ENCODE data around the gene C19orf12. TPM values are rescaled to one million over a fixed set of nuclear protein-coding genes. Genes with fewer than 3 reads are reported as not detected.
"Not testable (repeated sequence)": the region's sequence is repeated elsewhere in the genome, so short reads cannot be mapped to it uniquely, and the experiment has no call there.

Gene C19orf12
- total RNA-seq, 4 donors from 2014 or later, result 8.5 to 35.0 (median 31.5) TPM

DNA sequence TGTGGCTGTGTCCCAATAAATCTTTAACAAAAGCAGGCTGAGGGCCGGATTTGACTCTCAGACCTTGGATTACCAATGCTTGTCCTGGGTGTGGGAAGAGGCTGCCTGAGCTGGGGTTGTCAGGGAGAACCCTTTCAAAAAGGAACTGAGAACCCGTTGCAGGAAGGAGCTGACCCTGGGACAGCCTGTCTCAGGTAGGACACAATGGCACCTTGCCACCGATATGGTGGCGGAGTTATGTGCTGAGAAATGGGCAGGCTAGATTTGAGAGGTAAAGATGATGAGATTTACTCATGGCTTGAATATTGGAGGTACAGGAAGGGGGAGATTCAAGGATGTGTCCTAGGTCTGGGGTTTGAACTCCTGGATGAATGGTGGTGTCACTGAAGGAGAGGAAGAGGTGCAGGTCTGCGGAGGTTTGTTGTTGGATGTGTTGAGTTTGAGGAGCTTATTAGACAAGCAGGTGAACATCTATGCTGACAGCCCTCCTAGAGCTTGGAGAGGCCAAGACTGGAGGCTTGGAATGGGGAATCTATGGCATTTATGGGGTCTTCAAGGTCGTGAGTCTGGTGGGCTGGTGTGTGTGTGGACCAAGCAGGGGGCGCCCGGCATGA lies 42.6 kb downstream of the C19orf12 start:
- no peak for TF ChIP-seq POLR2A (IDR thresholded peaks at IDR 0.05)
- TF ChIP-seq, protein P1, sequence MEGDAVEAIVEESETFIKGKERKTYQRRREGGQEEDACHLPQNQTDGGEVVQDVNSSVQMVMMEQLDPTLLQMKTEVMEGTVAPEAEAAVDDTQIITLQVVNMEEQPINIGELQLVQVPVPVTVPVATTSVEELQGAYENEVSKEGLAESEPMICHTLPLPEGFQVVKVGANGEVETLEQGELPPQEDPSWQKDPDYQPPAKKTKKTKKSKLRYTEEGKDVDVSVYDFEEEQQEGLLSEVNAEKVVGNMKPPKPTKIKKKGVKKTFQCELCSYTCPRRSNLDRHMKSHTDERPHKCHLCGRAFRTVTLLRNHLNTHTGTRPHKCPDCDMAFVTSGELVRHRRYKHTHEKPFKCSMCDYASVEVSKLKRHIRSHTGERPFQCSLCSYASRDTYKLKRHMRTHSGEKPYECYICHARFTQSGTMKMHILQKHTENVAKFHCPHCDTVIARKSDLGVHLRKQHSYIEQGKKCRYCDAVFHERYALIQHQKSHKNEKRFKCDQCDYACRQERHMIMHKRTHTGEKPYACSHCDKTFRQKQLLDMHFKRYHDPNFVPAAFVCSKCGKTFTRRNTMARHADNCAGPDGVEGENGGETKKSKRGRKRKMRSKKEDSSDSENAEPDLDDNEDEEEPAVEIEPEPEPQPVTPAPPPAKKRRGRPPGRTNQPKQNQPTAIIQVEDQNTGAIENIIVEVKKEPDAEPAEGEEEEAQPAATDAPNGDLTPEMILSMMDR (IDR thresholded peaks at IDR 0.05), result no peak
- Histone ChIP-seq H3K36me3 (no peaks in the 10 kb centered on the region), H3K9me3 (no peaks in the 10 kb centered on the region), H3K27ac (no peak overlapping the region), H3K27me3 (no peaks in the 10 kb centered on the region), H3K4me3 (no peak overlapping the region), H3K4me1 (peaks cover 14 to 19% of the 10 kb centered on the region in 2 donors)
- no peak for DNase-seq
- intact Hi-C loops (cut with DNase I; ENCODE audit: low total_unique reads), result no loop called here

DNA sequence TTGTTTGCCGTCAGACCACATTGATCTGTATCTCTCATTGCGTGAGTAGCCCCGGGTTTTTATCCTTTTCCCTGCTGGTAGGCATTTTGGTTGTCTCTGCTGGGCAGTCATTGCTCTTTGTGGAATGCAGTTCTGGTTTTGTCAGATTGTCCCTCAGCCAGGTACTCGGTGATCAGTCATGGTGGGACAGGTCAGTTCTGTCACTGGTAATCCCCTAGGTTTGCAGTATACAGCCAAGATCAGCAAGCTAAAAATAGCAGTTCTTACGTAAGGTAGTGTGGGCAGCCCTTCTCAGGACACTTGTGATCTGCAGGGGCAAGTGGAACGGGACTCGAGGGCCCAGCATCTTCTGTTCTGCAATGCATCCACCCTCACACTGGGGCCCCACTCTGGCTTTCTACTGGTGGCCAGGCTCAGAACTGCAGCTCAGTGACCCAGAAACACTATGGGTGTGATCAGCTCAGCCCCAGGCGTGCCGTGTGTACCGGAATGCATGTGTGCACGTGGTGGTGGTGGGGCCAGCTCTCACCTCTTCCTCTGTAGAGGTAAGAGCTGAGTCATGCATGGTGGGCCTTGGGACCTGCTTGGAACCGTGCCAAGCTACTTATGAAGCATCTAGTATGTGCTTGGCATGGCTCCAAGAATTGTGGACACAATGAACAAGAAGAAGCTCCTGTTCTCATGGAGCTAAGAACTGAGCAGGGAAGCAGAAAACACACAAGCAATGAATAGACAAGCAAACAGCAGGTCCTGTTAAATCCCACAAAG lies 43.5 kb downstream of the C19orf12 start:
- TF ChIP-seq, protein P1 (IDR thresholded peaks at IDR 0.05), result no peak
- no peak for TF ChIP-seq POLR2A (IDR thresholded peaks at IDR 0.05)
- H3K36me3 ChIP-seq, result no peaks in the 10 kb centered on the region
- H3K27ac ChIP-seq, result no peak overlapping the region
- H3K27me3 ChIP-seq, result no peaks in the 10 kb centered on the region
- DNase-seq, result peak in 1 of 2 donors; percentile 57
- no peak overlapping the region for H3K4me3 ChIP-seq
- peaks cover 12 to 24% of the 10 kb centered on the region in 2 donors for H3K4me1 ChIP-seq
- intact Hi-C loops (cut with DNase I; ENCODE audit: low total_unique reads), result no loop called here
- no peaks in the 10 kb centered on the region for H3K9me3 ChIP-seq

DNA sequence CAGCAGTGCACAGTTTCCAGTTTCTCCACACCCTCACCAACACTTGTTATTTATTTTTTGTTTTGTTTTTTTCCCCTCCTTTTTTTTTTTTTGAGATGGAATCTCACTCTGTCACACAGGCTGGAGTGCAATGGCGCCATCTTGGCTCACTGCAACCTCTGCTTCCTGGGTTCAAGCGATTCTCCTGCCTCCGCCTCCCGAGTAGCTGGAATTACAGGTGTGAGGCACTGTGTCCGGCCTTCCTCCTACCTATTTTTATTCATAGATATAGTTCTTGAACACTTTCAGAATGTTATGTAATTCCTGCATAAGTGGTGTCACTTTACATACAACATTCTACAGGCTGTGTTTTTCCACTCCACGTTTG lies 44.1 kb downstream of the C19orf12 start:
- peaks cover 12 to 24% of the 10 kb centered on the region in 2 donors for H3K4me1 ChIP-seq
- intact Hi-C loops (cut with DNase I; ENCODE audit: low total_unique reads); H3K27me3 ChIP-seq; H3K36me3 ChIP-seq; H3K4me3 ChIP-seq; H3K9me3 ChIP-seq; DNase-seq; H3K27ac ChIP-seq: not testable (repeated sequence)

DNA sequence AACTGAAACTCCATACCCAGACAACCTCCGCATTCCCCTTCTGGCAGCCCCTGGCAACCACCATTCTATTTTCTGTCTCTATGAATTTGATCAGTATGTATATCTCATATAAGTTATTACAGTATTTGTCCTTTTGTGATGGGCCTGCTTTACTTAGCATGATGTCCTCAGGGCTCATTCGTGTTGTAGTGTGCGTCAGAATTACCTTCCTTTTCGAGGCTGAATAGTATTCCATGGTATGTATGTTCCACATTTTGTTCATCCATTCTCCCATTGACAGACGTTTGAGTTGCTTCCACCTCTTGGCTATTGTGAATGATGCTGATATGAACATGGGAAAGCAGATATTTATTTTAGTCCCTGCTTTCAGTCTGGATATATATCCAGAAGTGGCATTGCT lies 44.8 kb downstream of the C19orf12 start:
- Histone ChIP-seq H3K4me3 (no peak overlapping the region), H3K27me3 (no peaks in the 10 kb centered on the region), H3K36me3 (no peaks in the 10 kb centered on the region), H3K27ac (no peak overlapping the region), H3K9me3 (no peaks in the 10 kb centered on the region), H3K4me1 (peaks cover 12 to 24% of the 10 kb centered on the region in 2 donors)
- DNase-seq, result no peak
- TF ChIP-seq, protein P1 (IDR thresholded peaks at IDR 0.05), result no peak
- TF ChIP-seq POLR2A (IDR thresholded peaks at IDR 0.05), result no peak
- intact Hi-C loops (cut with DNase I; ENCODE audit: low total_unique reads), result no loop called here

DNA sequence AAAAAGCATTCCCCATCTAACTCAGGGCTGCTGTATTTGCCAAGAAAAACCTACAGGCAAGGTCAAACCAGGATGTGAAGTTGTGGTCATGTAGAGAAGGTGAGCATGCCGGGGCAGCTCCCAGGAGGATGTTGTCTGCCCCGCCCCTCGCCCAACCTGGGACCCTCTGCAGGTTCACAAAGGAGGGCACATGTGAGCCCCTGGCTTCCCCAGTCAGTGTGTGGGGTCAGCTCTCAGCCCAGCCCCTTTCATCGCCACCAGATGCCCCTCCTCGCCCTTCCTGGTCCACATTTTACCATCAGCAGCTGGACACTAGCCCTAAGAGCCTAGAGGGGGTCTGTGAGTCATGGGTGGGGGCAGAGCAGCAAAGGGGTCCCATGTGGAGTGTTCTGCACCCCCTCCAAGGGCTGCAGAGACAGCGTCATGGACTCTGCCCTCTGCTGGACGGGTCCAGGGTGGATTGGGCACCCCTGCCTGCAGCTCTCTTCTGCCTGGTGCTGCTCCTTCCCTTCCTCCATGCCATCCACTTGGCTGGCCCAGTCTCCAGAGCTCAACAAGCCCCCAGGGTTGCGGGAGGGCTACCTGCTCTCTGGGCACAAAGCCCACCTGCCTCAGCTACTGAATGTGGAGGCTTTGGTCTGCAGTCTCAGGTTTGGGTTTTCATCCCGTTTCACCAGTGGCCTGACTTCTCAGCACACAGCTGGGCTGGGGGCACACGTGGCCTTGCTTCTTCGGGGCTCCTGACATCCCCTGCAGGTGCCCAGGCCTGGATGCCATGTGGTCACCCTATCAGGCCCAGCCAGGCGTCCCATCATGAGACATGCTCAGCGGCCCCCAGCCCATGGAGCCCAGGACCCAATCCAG lies 46.1 kb downstream of the C19orf12 start:
- H3K9me3 ChIP-seq, result no peaks in the 10 kb centered on the region
- peaks cover 21 to 28% of the 10 kb centered on the region in 2 donors for H3K4me1 ChIP-seq
- no peak for TF ChIP-seq POLR2A (IDR thresholded peaks at IDR 0.05)
- TF ChIP-seq, protein P1 (IDR thresholded peaks at IDR 0.05), result no peak
- H3K27ac ChIP-seq, result peak overlapping the region; percentile 36 to 96
- no peak for DNase-seq
- intact Hi-C loops (cut with DNase I; ENCODE audit: low total_unique reads), result no loop called here
- no peaks in the 10 kb centered on the region for H3K27me3 ChIP-seq
- no peaks in the 10 kb centered on the region for H3K36me3 ChIP-seq
- H3K4me3 ChIP-seq, result no peak overlapping the region
